Esophagus muscularis mucosa (tissue), 4 donors: ENCODE measurements around the gene INSR. TPM values are rescaled to one million over a fixed set of nuclear protein-coding genes. Genes with fewer than 3 reads are reported as not detected.

Experiments used
- DNase-seq: peaks from one replicate; pipeline ENCODE4 v3.0.0-alpha.2; 2017; ENCODE audit errors: extremely low spot score
- H3K27ac ChIP-seq, 4 donors: fragments of 200-600 bp; sonication (generic); replicated peaks in 1 of 4; 1 replicate in 3 of 4; 2 replicates in 1 of 4; pipeline ENCODE4 v1.5.1; 2016 to 2019; ENCODE audit warnings: mild to moderate bottlenecking in 1 of 4
- H3K27me3 ChIP-seq, 4 donors: fragments of 200-600 bp; sonication (generic); one replicate each; pipeline versions ENCODE4 v1.5.1 to v1.6.0; 2016 to 2019
- H3K36me3 ChIP-seq, 4 donors: fragments of 200-600 bp; sonication (generic); one replicate each; pipeline ENCODE4 v1.5.1; 2016 to 2019
- H3K4me1 ChIP-seq, 4 donors: fragments of 200-600 bp; sonication (generic); one replicate each; pipeline ENCODE4 v1.5.1; 2016 to 2019
- H3K4me3 ChIP-seq, 4 donors: fragments of 200-600 bp; sonication (generic); 1 replicate in 2 of 4; 2 replicates in 2 of 4; pipeline ENCODE4 v1.5.1; 2016 to 2019; ENCODE audit warnings: mild to moderate bottlenecking in 4 of 4, moderate library complexity in 1 of 4
- H3K9me3 ChIP-seq, 4 donors: fragments of 200-600 bp; sonication (generic); 1 replicate in 3 of 4; 2 replicates in 1 of 4; pipeline ENCODE4 v1.5.1; 2016 to 2019
- EP300 ChIP-seq: sonication (generic); formaldehyde crosslinking; IDR thresholded peaks from one replicate; pipeline ENCODE4 v1.6.1; 2017; ENCODE audit warnings: antibody characterized with exemption
- POLR2A ChIP-seq: fragments of 450-650 bp; IDR thresholded peaks from one replicate; pipeline ENCODE4 v1.6.1; 2017; ENCODE audit warnings: antibody characterized with exemption, moderate library complexity, mild to moderate bottlenecking, low read depth
- POLR2AphosphoS5 ChIP-seq, 2 donors: sonication (generic); formaldehyde crosslinking; IDR thresholded peaks; one replicate each; pipeline ENCODE4 v1.6.1; 2017; ENCODE audit warnings: antibody characterized with exemption in 2 of 2
- WGBS: methylation state at CpG from one replicate; pipeline ENCODE4 v1.1.5; 2018; 5-methylcytosine and 5-hydroxymethylcytosine counted together
- intact Hi-C: fragments of 100-400 bp; cut with DNase I; formaldehyde crosslinking; loops from one replicate; pipeline ENCODE4 v1.15.1; 2023
- total RNA-seq, 4 donors: library from RNA; depleted of rRNA; stranded (reverse); fragments of >200 nt; gene quantifications; one replicate each; pipeline versions ENCODE4 v1.1.0 to v1.2.1, GENCODE V29; 2016
- TF ChIP-seq, protein P1 (sequence below), 3 experiments: fragments of 200-600 bp in 2 of 3; fragments of 450-650 bp in 1 of 3; sonication (generic) in 2 of 3; IDR thresholded peaks; one replicate each; pipeline ENCODE4 v1.5.1; 2017 to 2019; ENCODE audit warnings: antibody characterized with exemption in 3 of 3, mild to moderate bottlenecking in 2 of 3, moderate library complexity in 1 of 3

INSR gene
- total RNA-seq, 4 donors from 2014 or later, result 72.3 to 143 (median 92.5) TPM

DNA sequence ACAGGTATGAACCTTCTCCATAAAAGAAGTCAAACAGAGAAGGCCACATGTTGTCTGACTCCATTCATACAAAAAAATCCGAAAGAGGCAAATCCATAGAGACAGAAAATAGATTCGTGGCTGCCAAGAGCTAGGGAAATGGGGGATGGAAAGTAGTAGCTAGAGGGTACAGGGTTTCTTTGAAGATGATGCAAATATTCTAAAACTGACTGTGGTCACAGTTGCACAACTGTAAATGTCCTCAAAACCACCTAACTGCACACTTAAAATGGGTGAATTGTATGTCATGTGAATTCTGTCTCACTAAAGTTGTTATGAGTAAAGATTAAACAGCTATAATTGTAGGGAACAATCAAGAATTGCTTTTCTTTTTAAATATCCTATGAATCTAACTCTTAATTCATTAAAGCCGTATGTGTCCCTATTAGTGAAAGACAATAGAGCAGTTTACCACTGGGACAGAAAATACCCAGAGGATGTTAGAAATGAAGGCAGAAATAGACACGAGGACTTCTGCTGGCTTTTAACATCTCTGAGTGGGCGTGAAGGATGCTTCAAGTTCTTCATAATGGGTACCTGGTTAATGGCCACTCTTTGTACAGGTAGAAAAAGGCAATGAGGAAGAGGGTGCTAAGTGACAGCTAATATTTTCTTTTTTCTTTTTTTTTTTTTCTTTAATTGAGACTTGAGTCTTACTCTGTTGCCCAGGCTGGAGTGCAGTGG is 21.2 kb downstream of the INSR start:
- H3K36me3 ChIP-seq, result peaks cover 0 to 18% (median 7%) of the 10 kb centered on the region in 4 donors
- 69% methylated on average over 5 of the region's 5 CpGs for WGBS
- no peak overlapping the region for H3K4me3 ChIP-seq
- DNase-seq, result no peak
- intact Hi-C loops, result no loop called here
- H3K4me1 ChIP-seq, result peaks cover 0 to 15% (median 5%) of the 10 kb centered on the region in 4 donors
- no peaks in the 10 kb centered on the region for H3K9me3 ChIP-seq
- H3K27me3 ChIP-seq, result no peaks in the 10 kb centered on the region
- TF ChIP-seq POLR2A (no peak), EP300 (no peak), POLR2AphosphoS5 (IDR thresholded peaks at IDR 0.05) (no peak)
- TF ChIP-seq, protein P1, sequence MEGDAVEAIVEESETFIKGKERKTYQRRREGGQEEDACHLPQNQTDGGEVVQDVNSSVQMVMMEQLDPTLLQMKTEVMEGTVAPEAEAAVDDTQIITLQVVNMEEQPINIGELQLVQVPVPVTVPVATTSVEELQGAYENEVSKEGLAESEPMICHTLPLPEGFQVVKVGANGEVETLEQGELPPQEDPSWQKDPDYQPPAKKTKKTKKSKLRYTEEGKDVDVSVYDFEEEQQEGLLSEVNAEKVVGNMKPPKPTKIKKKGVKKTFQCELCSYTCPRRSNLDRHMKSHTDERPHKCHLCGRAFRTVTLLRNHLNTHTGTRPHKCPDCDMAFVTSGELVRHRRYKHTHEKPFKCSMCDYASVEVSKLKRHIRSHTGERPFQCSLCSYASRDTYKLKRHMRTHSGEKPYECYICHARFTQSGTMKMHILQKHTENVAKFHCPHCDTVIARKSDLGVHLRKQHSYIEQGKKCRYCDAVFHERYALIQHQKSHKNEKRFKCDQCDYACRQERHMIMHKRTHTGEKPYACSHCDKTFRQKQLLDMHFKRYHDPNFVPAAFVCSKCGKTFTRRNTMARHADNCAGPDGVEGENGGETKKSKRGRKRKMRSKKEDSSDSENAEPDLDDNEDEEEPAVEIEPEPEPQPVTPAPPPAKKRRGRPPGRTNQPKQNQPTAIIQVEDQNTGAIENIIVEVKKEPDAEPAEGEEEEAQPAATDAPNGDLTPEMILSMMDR (IDR thresholded peaks at IDR 0.05), result no peak
- no peak overlapping the region for H3K27ac ChIP-seq

DNA sequence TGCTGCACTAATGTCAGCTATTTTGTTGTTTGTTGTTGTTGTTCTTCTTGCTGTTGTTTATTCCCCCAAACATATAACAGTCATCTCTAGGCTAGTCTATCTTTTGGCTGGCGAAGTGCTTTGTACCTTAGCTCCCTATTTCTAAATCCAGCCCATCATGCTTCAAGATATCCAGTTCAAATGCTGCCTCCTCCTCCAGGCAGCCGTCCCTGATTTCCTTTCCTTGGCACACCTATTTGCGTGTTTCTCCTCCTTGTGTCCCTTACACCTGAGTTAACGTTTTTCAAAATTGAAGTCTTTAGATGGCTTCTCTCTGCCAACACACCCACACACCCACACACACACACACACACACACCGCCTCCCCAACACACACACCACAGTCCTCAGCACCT is 25.5 kb downstream of the INSR start:
- DNase-seq, result no peak
- no peaks in the 10 kb centered on the region for H3K27me3 ChIP-seq
- intact Hi-C loops, result no loop called here
- H3K27ac ChIP-seq, result no peak overlapping the region
- H3K9me3 ChIP-seq, result no peaks in the 10 kb centered on the region
- H3K4me1 ChIP-seq, result peaks cover 24 to 44% (median 30%) of the 10 kb centered on the region in 4 donors
- 92% methylated on average over 5 of the region's 5 CpGs for WGBS
- H3K4me3 ChIP-seq, result no peak overlapping the region
- no peak for TF ChIP-seq POLR2A
- TF ChIP-seq, protein P1 (IDR thresholded peaks at IDR 0.05), result no peak
- TF ChIP-seq POLR2AphosphoS5 (IDR thresholded peaks at IDR 0.05), result no peak
- TF ChIP-seq EP300, result no peak
- H3K36me3 ChIP-seq, result peaks cover 10 to 29% (median 18%) of the 10 kb centered on the region in 4 donors

DNA sequence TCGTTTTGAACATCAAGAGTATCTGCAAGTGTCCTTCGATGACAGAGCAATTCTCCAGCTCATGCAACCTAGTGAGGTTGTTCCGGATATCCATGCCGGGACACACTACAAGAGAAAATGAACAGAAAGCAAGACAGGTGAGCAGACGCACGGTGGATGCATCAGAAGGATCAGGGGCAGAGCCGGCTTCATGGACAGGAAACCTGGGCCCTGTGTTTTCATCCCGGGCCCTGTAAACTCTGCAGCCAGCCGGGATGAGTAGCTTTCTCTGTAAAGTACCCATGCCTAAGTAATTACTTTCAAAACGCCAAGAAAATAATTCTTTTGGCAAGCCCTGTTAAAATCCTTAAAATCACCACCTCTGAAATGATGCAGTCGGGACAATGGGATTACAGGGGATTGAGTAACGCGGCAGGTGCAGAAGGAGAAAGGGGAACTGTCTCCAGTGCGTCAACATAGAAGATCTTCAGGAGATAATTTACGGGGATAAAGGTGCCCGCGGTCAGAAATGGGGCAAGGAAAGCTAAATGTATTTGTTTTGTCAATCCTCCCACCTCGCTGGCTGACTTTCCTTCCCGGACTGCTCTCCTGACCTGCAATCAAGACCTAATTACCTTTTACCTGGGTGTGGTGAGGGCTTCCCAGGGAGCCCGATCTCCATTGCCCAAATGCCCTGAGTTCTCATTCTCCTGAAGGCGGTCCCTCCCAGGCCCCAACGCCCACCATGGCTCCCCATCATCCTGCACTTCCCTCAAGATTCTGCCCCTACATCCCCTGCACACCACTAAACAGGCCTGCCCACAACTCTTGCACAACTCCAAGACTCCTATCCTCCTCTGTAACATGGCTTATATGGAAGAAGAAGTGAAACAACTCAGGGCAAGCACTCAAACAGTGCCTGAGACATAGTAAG is 26.2 kb downstream of the INSR start:
- Histone ChIP-seq H3K9me3 (no peaks in the 10 kb centered on the region), H3K4me3 (no peak overlapping the region), H3K4me1 (peaks cover 30 to 50% (median 35%) of the 10 kb centered on the region in 4 donors), H3K27ac (no peak overlapping the region), H3K27me3 (no peaks in the 10 kb centered on the region), H3K36me3 (peaks cover 10 to 29% (median 18%) of the 10 kb centered on the region in 4 donors)
- intact Hi-C loops, result no loop called here
- WGBS, result 87% methylated on average over 22 of the region's 22 CpGs
- TF ChIP-seq POLR2AphosphoS5 (IDR thresholded peaks at IDR 0.05), result no peak
- TF ChIP-seq POLR2A, result no peak
- no peak for TF ChIP-seq EP300
- TF ChIP-seq, protein P1 (IDR thresholded peaks at IDR 0.05), result no peak
- no peak for DNase-seq

DNA sequence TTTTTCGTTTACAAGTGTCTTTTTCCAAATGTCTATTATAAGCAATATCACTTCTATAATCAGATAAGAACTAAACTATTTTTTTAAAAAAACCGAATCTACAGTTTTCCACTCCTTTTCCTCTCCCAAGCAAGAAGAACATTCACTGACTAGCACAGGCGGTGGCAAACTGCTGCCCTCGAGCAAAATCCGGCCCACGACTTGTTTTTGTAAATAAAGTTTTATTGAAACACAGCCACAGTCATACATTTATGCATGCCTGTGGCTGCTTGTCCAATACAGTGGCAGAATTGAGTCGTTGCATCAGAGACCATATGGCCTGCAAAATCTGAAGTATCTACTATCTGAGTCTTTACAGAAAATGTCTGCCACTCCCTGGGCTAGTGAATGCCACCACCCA is 27.4 kb downstream of the INSR start:
- Histone ChIP-seq H3K4me3 (no peak overlapping the region), H3K27me3 (no peaks in the 10 kb centered on the region), H3K36me3 (peaks cover 10 to 29% (median 18%) of the 10 kb centered on the region in 4 donors), H3K4me1 (peaks cover 37 to 58% (median 46%) of the 10 kb centered on the region in 4 donors), H3K27ac (peak overlapping the region in 2 of 4 donors; percentile 58 to 65), H3K9me3 (no peaks in the 10 kb centered on the region)
- TF ChIP-seq POLR2A (no peak), EP300 (no peak), POLR2AphosphoS5 (IDR thresholded peaks at IDR 0.05) (no peak)
- TF ChIP-seq, protein P1 (IDR thresholded peaks at IDR 0.05), result no peak
- intact Hi-C loops, result no loop called here
- no peak for DNase-seq
- WGBS, result 95% methylated on average over 7 of the region's 7 CpGs
